CD4-positive, alpha-beta T cell treated with Interleukin-15 for 1 hour (primary cell): ENCODE results near the gene EXOC1.
"Not testable (repeated sequence)": the region's sequence is repeated elsewhere in the genome, so short reads cannot be mapped to it uniquely, and the experiment has no call there.

Source experiments
- DNase-seq: peaks from one replicate; pipeline ENCODE4 v3.0.0-alpha.2; 2020

Gene EXOC1

GRCh38 chr4:55853484-55854046, at the start of gene EXOC1:
Gene EXOC1, plus strand, starts transcription at chr4:55853648. Its CDS starts 4,676 bp downstream, at chr4:55858324.
- peak; percentile 95 for DNase-seq

- no peak for DNase-seq
Observed at GRCh38 chr4:55807556-55807955, 45.9 kb upstream of the EXOC1 start.

- DNase-seq = no peak
Observed at GRCh38 chr4:55808186-55808585, 45.3 kb upstream of the EXOC1 start.

GRCh38 chr4:55808632-55809031, 44.8 kb upstream of the EXOC1 start:
- DNase-seq = no peak

DNA sequence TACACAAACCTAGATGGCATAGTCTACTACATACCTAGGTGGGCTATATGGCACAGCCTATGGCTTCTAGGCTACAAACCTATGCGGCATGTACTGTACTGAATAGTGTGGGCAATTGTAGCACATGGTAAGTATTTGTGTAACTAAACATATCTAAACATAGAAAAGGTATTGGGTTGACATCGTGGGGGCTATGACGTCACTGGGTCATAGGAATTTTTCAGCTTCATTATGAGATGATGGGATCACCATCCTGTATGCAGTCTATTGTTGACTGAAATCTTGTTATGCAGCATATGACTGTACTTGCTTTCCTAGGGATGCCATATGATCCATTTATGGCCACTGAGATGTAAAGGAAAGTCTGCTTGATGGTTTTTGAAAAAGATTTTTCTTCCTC, 35.8 kb upstream of the EXOC1 start:
- DNase-seq = no peak

GRCh38 chr4:55819634-55820033, 33.8 kb upstream of the EXOC1 start, which contains the start of gene EXOC1L:
Gene EXOC1L, plus strand, starts transcription at chr4:55819790. Its CDS starts 237 bp downstream, at chr4:55820027.
- DNase-seq = no peak

DNA sequence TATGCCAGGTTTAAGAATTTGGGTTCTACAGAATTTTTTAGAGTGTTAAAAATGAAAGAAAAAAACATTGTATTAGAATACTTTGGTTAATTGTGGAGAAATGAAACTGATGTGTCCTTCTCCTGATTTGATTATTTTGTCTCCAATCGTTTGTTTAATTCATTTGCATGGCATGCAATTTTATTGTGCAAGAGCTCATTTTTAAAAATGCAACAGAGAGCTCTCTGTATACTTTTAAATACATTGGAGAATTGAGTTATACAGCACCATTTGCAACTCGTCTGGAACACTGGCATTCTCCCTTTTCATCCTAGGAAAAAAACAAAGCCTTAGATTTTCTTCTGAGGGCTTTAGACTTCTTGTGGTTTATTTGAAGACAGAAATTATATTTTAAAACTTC, 33.2 kb upstream of the EXOC1 start:
- no peak for DNase-seq

GRCh38 chr4:55822329-55822728, 31.1 kb upstream of the EXOC1 start:
- DNase-seq = no peak

DNA sequence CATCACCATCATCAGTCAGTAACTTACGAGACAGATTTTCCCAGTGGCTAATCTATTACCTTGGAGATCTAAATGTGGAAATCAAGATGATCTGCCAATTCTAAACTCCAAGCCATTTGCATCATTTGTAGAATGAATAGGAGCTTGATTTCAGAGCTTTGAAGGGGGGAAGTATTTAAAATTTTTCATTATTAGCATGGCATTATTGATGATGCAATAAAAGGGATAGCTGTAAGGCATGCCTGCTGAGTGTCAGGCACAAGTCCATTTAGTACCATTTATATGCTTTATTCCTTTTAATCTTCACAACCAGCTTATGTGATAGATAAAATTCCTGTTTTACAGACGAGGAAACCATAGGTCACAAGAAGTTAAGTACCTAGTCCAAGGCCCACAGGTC, 28.6 kb upstream of the EXOC1 start:
- no peak for DNase-seq

GRCh38 chr4:55826986-55827385, 26.5 kb upstream of the EXOC1 start:
- no peak for DNase-seq

GRCh38 chr4:55827582-55827981, 25.9 kb upstream of the EXOC1 start:
- no peak for DNase-seq

DNA sequence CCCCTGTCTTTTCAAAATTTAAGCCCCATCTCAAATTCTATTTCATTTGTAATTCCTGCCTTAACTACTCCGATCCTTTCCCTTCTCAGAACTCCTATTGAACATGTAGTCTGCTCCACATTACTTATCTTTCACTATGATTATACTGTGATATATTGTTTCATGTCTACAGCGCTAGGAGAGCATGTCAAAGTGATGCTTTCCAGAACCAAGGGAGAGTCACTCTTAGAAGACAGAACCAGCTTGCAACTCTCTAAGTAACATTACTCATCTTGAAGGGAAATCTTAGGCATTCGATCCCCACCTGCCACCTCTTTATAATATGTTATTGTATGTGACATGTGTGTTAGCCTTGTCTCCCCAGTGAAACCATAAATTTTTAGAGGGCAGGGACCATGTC, 23.4 kb upstream of the EXOC1 start:
- no peak for DNase-seq

DNA sequence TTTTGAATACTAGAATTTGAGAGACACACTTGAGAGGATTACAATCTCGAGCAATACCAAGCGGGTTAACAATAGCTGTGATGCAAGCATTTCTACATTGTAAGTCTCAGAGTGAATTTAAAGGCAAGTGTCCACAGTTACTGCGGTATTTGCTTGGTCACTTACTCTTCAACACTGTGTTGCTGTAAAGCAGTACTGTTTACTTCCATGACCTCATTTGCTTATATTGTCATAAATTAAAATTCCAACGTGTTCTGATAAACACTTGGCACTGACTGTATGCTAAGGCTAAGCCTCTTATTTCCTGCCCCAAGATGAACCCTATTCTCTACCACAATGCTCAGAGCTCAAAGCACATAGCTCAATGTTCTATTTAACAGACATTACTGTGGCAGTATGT, 22.7 kb upstream of the EXOC1 start:
- DNase-seq = no peak

DNA sequence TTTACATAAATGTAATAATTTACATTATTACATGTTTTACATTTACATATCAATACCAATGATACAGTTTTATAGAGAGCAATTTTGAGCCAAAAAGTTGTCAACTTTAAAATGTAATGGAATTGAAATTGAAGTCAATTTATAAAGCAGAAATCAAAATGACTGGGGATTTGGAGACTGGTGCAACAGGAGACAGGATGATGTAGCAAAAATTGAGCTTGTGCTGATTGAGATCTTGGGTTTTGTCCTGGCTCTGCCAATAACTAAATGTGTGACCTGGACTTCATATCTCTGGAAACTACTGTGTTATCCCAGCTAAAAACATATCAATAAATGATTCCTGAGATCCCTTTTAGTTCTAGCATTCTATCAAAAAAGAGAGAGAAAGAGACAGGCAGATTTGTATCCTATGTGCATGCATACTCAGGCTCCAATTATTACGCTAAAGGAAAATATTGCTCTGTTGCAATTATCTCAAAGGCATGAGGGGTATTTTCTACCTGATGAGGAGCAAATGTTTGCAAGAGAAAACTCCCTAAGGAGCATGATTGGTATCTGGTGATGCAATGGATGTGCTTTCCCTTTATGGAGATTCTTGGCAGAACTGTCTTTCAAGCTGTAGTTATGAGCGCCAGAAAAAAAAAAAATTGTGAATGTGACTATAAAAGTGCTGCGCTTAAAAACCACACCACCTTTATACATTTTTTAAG, 19.2 kb upstream of the EXOC1 start:
- DNase-seq = no peak

DNA sequence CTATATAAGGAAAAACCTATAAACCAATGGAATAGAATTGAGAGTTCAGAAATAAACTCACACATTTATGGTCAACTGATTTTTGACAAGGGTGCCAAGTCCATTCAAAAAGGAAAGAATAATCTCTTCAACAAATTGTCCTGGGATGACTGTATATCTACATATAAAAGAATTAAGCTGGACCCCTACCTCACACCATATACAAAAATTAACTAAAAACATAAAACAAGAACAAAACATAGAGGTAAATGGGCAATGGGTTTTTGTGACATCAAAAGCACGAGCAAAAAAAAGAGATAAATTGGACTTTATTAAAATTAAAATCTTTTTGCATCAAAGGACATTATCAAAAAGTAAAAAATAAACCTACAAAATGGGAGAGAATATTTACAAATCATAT, 15.5 kb upstream of the EXOC1 start:
- DNase-seq = no peak

DNA sequence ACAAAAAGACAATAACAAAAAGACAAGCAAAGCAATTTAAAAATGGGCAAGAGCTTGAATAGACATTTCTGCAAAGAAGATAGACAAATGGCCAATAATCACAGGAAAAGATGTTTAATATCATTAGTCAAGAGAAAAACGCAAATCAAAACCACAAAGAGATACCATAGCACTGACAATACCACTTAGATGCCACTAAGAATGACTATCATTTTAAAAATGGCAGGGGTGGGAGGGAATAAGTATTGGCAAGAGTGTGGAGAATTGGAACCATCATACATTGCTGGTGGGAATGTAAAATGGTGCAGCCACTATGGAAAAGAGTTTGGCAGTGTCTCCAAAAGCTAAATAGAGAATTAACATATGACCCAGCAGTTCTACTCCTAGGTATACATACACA, 15.1 kb upstream of the EXOC1 start:
- no peak for DNase-seq

DNA sequence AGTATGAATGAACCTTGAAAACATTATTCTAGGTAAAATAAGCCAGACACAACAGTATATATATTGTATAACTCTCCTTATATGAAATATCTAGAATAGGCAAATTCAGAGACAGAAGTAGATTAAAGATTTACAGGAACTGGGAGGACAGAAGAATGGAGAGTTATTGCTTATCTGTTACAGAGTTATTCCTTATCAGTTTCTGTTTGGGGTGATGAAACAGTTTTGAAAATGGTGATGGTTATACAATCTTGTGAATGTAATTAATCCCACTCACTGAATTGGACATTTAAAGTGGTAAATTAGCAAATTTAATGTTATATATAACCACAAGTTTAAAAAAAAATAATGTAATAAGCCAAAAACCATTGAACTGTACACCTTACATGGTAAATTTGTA, 14.5 kb upstream of the EXOC1 start:
- DNase-seq = no peak

DNA sequence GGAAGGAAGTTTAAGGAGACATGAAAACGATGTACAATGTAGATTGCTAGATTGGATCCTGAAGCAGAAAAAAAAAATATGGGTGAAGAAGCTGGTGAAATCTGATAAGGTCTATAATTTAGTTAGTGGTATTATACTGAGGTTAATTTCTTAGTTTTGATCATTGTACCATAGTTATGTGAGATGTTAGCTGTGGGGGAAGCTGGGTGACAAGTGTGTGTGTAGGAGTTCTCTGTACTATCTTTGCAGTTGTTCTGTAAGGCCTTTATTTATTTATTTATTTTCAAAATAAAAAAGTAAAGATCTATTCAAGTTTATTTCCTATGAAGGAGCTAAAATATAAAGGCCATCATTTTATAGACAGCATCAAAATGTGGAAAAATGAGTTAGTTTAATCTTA, 12.5 kb upstream of the EXOC1 start:
- DNase-seq = no peak

- not testable (repeated sequence) for DNase-seq
Observed at GRCh38 chr4:55841373-55842239, 11.8 kb upstream of the EXOC1 start.

GRCh38 chr4:55842312-55842711, 11.1 kb upstream of the EXOC1 start:
- not testable (repeated sequence) for DNase-seq

- DNase-seq = no peak
Observed at GRCh38 chr4:55849724-55850123, 3.7 kb upstream of the EXOC1 start.

- DNase-seq = no peak
Observed at GRCh38 chr4:55851885-55852284, 1.6 kb upstream of the EXOC1 start.

DNA sequence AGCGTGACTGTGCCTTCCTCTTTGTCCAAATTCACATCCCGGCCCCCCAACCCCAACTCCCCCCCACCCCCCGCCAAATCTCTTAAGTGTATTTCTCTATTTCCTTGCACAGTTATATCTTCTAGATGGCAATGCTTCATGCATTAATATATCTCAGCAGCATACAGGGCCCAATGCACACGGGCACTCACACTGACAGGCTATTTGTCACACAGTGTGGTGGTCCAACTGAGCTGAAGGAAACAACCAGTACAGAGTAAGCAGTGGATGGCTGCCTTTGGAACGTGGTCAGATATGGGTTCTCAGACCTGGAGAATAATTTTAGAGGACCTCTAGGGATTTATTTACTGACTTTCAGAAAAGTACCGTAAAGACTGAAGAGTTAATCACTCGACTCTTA, 681 bp downstream of the EXOC1 start:
- DNase-seq = no peak

- DNase-seq = no peak
Observed at GRCh38 chr4:55857586-55857985, 4.1 kb downstream of the EXOC1 start.
